GM12878 (cell line): Measurements from ENCODE around the gene GRK6. TPM values are rescaled to one million over a fixed set of nuclear protein-coding genes. Genes with fewer than 3 reads are reported as not detected.

Source experiments
- ATAC-seq: fragments of 200-7000 bp; cut with Tn5 transposase; 3 replicates; pipeline ENCODE4 v1.9.1; 2020; ENCODE audit warnings: mild to moderate bottlenecking, moderate library complexity
- BruUV-seq: library from RNA; stranded (reverse); fragments of 400-500 nt; replicated peaks from 2 replicates; lab custom pipeline; 2021; lab: Mats Ljungman, UMichigan
- CTCF ChIA-PET: fragments of 300-600 bp; sonication (Branson Sonifier 250); formaldehyde crosslinking; extraction: SDS; loops from one replicate; lab custom pipeline; 2021; ENCODE audit warnings: inconsistent platforms; lab: Yijun Ruan, JAX
- POLR2A ChIA-PET: fragments of 350-600 bp; formaldehyde crosslinking; extraction: SDS; loops from one replicate; lab custom pipeline; 2021; ENCODE audit warnings: inconsistent platforms; lab: Charles Lee
- RAD21 ChIA-PET: fragments of 300-600 bp; sonication (Branson Sonifier 250); formaldehyde crosslinking; loops from one replicate; lab custom pipeline; 2023; ENCODE audit warnings: antibody characterized with exemption; ENCODE audit not compliant: unreplicated experiment; lab: Charles Lee
- SMC1A ChIA-PET: fragments of 300-600 bp; sonication (Branson Sonifier 250); formaldehyde crosslinking; loops from one replicate; lab custom pipeline; 2023; ENCODE audit not compliant: unreplicated experiment, uncharacterized antibody; lab: Charles Lee
- DNase-seq: peaks from one replicate; pipeline ENCODE4 v3.0.0-alpha.2; 2011; ENCODE audit warnings: low read depth, low spot score
- FAIRE-seq: peaks from 3 replicates; lab custom pipeline; 2011; peaks lifted over from hg19 to GRCh38; lab: Jason Lieb, UNC
- H2AFZ ChIP-seq: 2 replicates; pipeline ENCODE4 v1.6.0; 2011; ENCODE audit warnings: low read depth, low read length, control low read depth; ENCODE audit not compliant: control insufficient read depth
- H3K27ac ChIP-seq: 2 replicates; pipeline ENCODE4 v1.5.1; 2011; ENCODE audit warnings: control low read depth; ENCODE audit not compliant: control insufficient read depth, insufficient read depth
- H3K27me3 ChIP-seq, 2 experiments: replicated peaks in 1 of 2; 2 replicates each; pipeline versions ENCODE4 v1.6.0 to v1.6.1; 2011; ENCODE audit warnings: low read length in 1 of 2; ENCODE audit not compliant: control insufficient read depth in 2 of 2, insufficient read depth in 2 of 2
- H3K36me3 ChIP-seq, 2 experiments: 2 replicates each; pipeline ENCODE4 v1.5.1; 2011; ENCODE audit warnings: low read length in 1 of 2; ENCODE audit not compliant: control insufficient read depth in 2 of 2, insufficient read depth in 2 of 2
- H3K4me1 ChIP-seq: 2 replicates; pipeline ENCODE4 v1.6.1; 2011; ENCODE audit warnings: mild to moderate bottlenecking, low read length, moderate library complexity, mixed read lengths; ENCODE audit not compliant: control insufficient read depth, insufficient read depth
- H3K4me2 ChIP-seq: 2 replicates; pipeline ENCODE4 v1.6.0; 2011; ENCODE audit warnings: control low read depth; ENCODE audit not compliant: control insufficient read depth, insufficient read depth
- H3K4me3 ChIP-seq: fragments of 200-600 bp; sonication (generic); 2 replicates; pipeline ENCODE4 v1.5.1; 2016
- H3K79me2 ChIP-seq: 2 replicates; pipeline ENCODE4 v1.6.0; 2011; ENCODE audit warnings: low read length; ENCODE audit not compliant: control insufficient read depth, insufficient read depth
- H3K9ac ChIP-seq: 2 replicates; pipeline ENCODE4 v1.8.0; 2011; ENCODE audit warnings: low read length, control low read depth, mixed read lengths; ENCODE audit not compliant: control insufficient read depth, insufficient read depth
- H3K9me3 ChIP-seq: replicated peaks from 3 replicates; pipeline ENCODE4 v1.5.1; 2011; ENCODE audit warnings: mild to moderate bottlenecking, low read length; ENCODE audit not compliant: control insufficient read depth, insufficient read depth
- H4K20me1 ChIP-seq: 2 replicates; pipeline ENCODE4 v1.6.0; 2011; ENCODE audit not compliant: control insufficient read depth, insufficient read depth
- CBX5 ChIP-seq: sonication (generic); IDR thresholded peaks from 2 replicates; pipeline ENCODE4 v1.6.1; 2016; ENCODE audit warnings: low read depth, moderate library complexity, mild to moderate bottlenecking, inconsistent platforms
- CREM ChIP-seq: IDR thresholded peaks from 2 replicates; pipeline ENCODE4 v1.6.1; 2014; ENCODE audit warnings: antibody characterized with exemption, low read depth
- DPF2 ChIP-seq: fragments of 450-650 bp; IDR thresholded peaks from 2 replicates; pipeline ENCODE4 v1.6.1; 2017; ENCODE audit warnings: mild to moderate bottlenecking
- GABPA ChIP-seq: IDR thresholded peaks from 2 replicates; pipeline ENCODE4 v1.6.1; 2014; ENCODE audit warnings: antibody characterized with exemption, low read depth, mild to moderate bottlenecking, inconsistent platforms
- HDAC6 ChIP-seq: fragments of 200-600 bp; sonication (generic); IDR thresholded peaks from one replicate; pipeline ENCODE4 v1.8.0; 2017; ENCODE audit warnings: antibody characterized with exemption; ENCODE audit not compliant: unreplicated experiment
- MXI1 ChIP-seq: fragments of 150-350 bp; IDR thresholded peaks from 2 replicates; pipeline ENCODE4 v1.6.1; 2011; ENCODE audit warnings: low read depth, mild to moderate bottlenecking, inconsistent platforms, low read length, improper control_type of control experiment
- PML ChIP-seq: IDR thresholded peaks from 2 replicates; pipeline ENCODE4 v1.6.1; 2012; ENCODE audit warnings: low read length, inconsistent platforms
- RELA ChIP-seq: fragments of 450-650 bp; IDR thresholded peaks from 2 replicates; pipeline ENCODE4 v1.8.0; 2014; ENCODE audit warnings: borderline replicate concordance; ENCODE audit not compliant: partially characterized antibody
- RFX5 ChIP-seq: IDR thresholded peaks from 2 replicates; pipeline ENCODE4 v1.6.1; 2011; ENCODE audit warnings: low read depth, low read length, improper control_type of control experiment
- RUNX3 ChIP-seq: IDR thresholded peaks from 2 replicates; pipeline ENCODE4 v1.6.1; 2012; ENCODE audit warnings: low read length, inconsistent platforms
- SIN3A ChIP-seq: IDR thresholded peaks from 2 replicates; pipeline ENCODE4 v1.6.1; 2012; ENCODE audit warnings: low read depth, low read length, improper control_type of control experiment
- SIX5 ChIP-seq: IDR thresholded peaks from 2 replicates; pipeline ENCODE4 v1.6.1; 2011; ENCODE audit warnings: mild to moderate bottlenecking, low read depth, low read length, moderate library complexity; ENCODE audit not compliant: severe bottlenecking
- SMARCA5 ChIP-seq: fragments of 450-650 bp; IDR thresholded peaks from 2 replicates; pipeline ENCODE4 v1.6.1; 2017; ENCODE audit warnings: mild to moderate bottlenecking
- SREBF1 ChIP-seq: IDR thresholded peaks from 2 replicates; pipeline ENCODE4 v1.6.1; 2012; ENCODE audit warnings: mild to moderate bottlenecking, low read length
- SUPT20H ChIP-seq: IDR thresholded peaks from 2 replicates; pipeline ENCODE4 v1.6.1; 2011; ENCODE audit warnings: low read depth, mild to moderate bottlenecking, low read length, moderate library complexity, borderline replicate concordance; ENCODE audit not compliant: control insufficient read depth
- TAF1 ChIP-seq: IDR thresholded peaks from 2 replicates; pipeline ENCODE4 v1.6.1; 2011; ENCODE audit warnings: mild to moderate bottlenecking, low read depth, low read length, borderline replicate concordance
- TCF12 ChIP-seq: IDR thresholded peaks from 2 replicates; pipeline ENCODE4 v1.6.1; 2011; ENCODE audit warnings: low read depth, mild to moderate bottlenecking, low read length
- ZNF274 ChIP-seq: IDR thresholded peaks from one replicate; pipeline ENCODE4 v1.8.0; 2011; ENCODE audit not compliant: insufficient read length, insufficient read depth
- ZSCAN29 ChIP-seq: fragments of 450-650 bp; IDR thresholded peaks from 2 replicates; pipeline ENCODE4 v1.6.1; 2017; ENCODE audit warnings: mild to moderate bottlenecking, moderate library complexity
- WGBS: methylation state at CpG from one replicate; pipeline ENCODE4 v1.1.6; 2016; ENCODE audit warnings: low lambda C conversion rate; ENCODE audit not compliant: insufficient replicate concordance, insufficient coverage; ENCODE audit errors: missing lambda C conversion rate; 5-methylcytosine and 5-hydroxymethylcytosine counted together
- in situ Hi-C: fragments of 300-500 bp; cut with MboI; formaldehyde crosslinking; loops from 9 replicates; pipeline ENCODE4 v1.14.3; 2018; ENCODE audit warnings: mixed read lengths
- intact Hi-C: fragments of 100-400 bp; cut with micrococcal nuclease; formaldehyde crosslinking; loops from one replicate; pipeline ENCODE4 v1.14.2; 2022; ENCODE audit not compliant: unreplicated experiment
- polyA plus RNA-seq, 11 experiments: library from polyadenylated mRNA; depleted of rRNA in 4 of 11; unstranded in 6 of 11; stranded (reverse) in 5 of 11; fragments of >200 nt; fragmentation: Nextera tagmentation in 4 of 11; fragmentation: Illumina TruSeq in 1 of 11; extraction: Ambion mirVana in 4 of 11; extraction: Trizol in 1 of 11; gene quantifications; 1 replicate in 1 of 11; 2 replicates in 10 of 11; pipeline versions ENCODE4 v1.2.1 to v1.2.3, GENCODE V29; 2011 to 2016; ENCODE audit warnings: inconsistent platforms in 2 of 11, missing spikeins in 2 of 11, low read depth in 1 of 11
- total RNA-seq, 4 experiments: library from RNA; depleted of rRNA in 3 of 4; stranded (reverse); fragments of >200 nt in 3 of 4; fragmentation: Illumina TruSeq in 1 of 4; extraction: Trizol in 1 of 4; gene quantifications; 2 replicates each; pipeline versions ENCODE4 v1.2.1 to v1.2.3, GENCODE V29; 2013 to 2021
- TF ChIP-seq, protein P1 (sequence below): fragments of 450-650 bp; IDR thresholded peaks from 2 replicates; pipeline ENCODE4 v1.6.1; 2016; ENCODE audit warnings: mild to moderate bottlenecking
- TF ChIP-seq, protein P2 (sequence below): IDR thresholded peaks from 2 replicates; pipeline ENCODE4 v1.6.1; 2011; ENCODE audit warnings: low read depth, low read length, improper control_type of control experiment, borderline replicate concordance
- TF ChIP-seq, protein P3 (sequence below), 3 experiments: IDR thresholded peaks in 2 of 3; conservative IDR thresholded peaks in 1 of 3; 2 replicates each; pipeline ENCODE4 v1.5.1; 2011; ENCODE audit warnings: low read depth in 3 of 3, low read length in 3 of 3, mild to moderate bottlenecking in 3 of 3, control low read depth in 2 of 3, moderate library complexity in 2 of 3, inconsistent platforms in 1 of 3, mixed read lengths in 1 of 3; ENCODE audit not compliant: control insufficient read depth in 2 of 3, insufficient read depth in 1 of 3; ENCODE audit errors: extremely low read depth in 1 of 3

The GRK6 gene
- total and polyA plus RNA-seq, 10 of the 15 experiments (the other 5 are each of a cell fraction or from before 2014, with no cell fraction given), result 0.79 to 124 (median 41.6) TPM

DNA sequence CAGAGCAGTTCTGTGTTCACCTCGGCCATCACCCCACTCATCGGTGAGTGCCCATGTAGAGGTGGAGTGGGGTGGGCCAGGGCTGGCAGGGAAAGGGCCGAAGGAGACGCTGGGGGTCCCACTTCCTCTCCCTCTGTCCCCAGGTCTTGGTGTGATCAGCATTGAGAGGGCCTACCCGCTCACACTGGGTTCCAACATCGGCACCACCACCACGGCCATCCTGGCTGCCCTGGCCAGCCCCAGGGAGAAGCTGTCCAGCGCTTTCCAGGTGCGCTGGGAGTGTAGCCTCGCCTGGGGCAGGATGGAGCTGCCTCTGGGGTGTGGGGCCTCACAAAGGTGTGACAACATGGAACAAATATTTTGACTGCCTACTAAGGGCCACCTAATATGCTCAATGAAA, 29.7 kb upstream of the GRK6 start (continued):
- TF ChIP-seq, protein P1, sequence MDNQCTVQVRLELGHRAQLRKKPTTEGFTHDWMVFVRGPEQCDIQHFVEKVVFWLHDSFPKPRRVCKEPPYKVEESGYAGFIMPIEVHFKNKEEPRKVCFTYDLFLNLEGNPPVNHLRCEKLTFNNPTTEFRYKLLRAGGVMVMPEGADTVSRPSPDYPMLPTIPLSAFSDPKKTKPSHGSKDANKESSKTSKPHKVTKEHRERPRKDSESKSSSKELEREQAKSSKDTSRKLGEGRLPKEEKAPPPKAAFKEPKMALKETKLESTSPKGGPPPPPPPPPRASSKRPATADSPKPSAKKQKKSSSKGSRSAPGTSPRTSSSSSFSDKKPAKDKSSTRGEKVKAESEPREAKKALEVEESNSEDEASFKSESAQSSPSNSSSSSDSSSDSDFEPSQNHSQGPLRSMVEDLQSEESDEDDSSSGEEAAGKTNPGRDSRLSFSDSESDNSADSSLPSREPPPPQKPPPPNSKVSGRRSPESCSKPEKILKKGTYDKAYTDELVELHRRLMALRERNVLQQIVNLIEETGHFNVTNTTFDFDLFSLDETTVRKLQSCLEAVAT, result no peak
- TF ChIP-seq SUPT20H (no peak), ZNF274 (no peak), PML (no peak), MXI1 (no peak), TCF12 (no peak), SREBF1 (no peak), ZSCAN29 (no peak), TAF1 (no peak)
- TF ChIP-seq, protein P2, sequence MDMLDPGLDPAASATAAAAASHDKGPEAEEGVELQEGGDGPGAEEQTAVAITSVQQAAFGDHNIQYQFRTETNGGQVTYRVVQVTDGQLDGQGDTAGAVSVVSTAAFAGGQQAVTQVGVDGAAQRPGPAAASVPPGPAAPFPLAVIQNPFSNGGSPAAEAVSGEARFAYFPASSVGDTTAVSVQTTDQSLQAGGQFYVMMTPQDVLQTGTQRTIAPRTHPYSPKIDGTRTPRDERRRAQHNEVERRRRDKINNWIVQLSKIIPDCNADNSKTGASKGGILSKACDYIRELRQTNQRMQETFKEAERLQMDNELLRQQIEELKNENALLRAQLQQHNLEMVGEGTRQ, result no peak
- TF ChIP-seq, all 136 proteins: peak for 0

DNA sequence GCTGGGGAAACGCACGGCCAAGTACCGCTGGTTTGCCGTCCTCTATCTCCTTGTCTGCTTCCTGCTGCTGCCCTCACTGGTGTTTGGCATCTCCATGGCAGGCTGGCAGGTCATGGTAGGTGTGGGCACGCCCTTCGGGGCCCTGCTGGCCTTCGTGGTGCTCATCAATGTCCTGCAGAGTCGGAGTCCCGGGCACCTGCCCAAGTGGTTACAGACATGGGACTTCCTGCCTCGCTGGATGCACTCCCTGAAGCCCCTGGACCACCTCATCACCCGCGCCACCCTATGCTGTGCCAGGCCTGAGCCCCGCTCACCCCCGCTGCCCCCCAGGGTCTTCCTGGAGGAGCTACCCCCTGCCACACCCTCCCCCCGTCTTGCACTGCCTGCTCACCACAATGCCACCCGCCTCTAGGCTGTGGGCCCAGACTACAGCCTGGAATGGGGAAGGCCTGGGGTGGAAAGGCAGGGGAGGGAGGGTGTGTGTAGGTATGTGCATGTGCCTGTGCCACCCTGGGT, 28.5 kb upstream of the GRK6 start:
- in situ Hi-C loops (loop anchor here (25.0 kb wide), 1 partner anchor 1361 kb away; no protein-coding TSS in a partner anchor), intact Hi-C loops (no loop called here)
- POLR2A ChIA-PET, result no interaction called here
- 48% methylated on average over 13 of the region's 16 CpGs for WGBS
- H3K9me3 ChIP-seq, result no peaks in the 10 kb centered on the region
- no peak overlapping the region for H3K4me2 ChIP-seq
- H3K9ac ChIP-seq, result no peak overlapping the region
- SMC1A ChIA-PET, result interaction anchor here (1.1 kb wide), 1 partner anchor 79 kb away, joined by 3 read pairs; no protein-coding TSS in a partner anchor
- ATAC-seq (no peak), DNase-seq (no peak), FAIRE-seq (no peak)
- no peak overlapping the region for H2AFZ ChIP-seq
- no peaks in the 10 kb centered on the region for H3K36me3 ChIP-seq
- H4K20me1 ChIP-seq, result no peaks in the 10 kb centered on the region
- H3K4me3 ChIP-seq, result no peak overlapping the region
- H3K4me1 ChIP-seq, result peaks cover 6% of the 10 kb centered on the region
- no peaks in the 10 kb centered on the region for H3K27me3 ChIP-seq
- no peak overlapping the region for H3K27ac ChIP-seq
- RAD21 ChIA-PET, result interaction anchor here (0.9 kb wide), 1 partner anchor 56 kb away, joined by 3 read pairs; no protein-coding TSS in a partner anchor
- H3K79me2 ChIP-seq, result no peaks in the 10 kb centered on the region
- no TSS peak for BruUV-seq
- CTCF ChIA-PET, result no interaction called here
- no peak for TF ChIP-seq SMARCA5
- no peak for TF ChIP-seq GABPA
- TF ChIP-seq RFX5, result no peak
- no peak for TF ChIP-seq CBX5
- TF ChIP-seq, protein P3, sequence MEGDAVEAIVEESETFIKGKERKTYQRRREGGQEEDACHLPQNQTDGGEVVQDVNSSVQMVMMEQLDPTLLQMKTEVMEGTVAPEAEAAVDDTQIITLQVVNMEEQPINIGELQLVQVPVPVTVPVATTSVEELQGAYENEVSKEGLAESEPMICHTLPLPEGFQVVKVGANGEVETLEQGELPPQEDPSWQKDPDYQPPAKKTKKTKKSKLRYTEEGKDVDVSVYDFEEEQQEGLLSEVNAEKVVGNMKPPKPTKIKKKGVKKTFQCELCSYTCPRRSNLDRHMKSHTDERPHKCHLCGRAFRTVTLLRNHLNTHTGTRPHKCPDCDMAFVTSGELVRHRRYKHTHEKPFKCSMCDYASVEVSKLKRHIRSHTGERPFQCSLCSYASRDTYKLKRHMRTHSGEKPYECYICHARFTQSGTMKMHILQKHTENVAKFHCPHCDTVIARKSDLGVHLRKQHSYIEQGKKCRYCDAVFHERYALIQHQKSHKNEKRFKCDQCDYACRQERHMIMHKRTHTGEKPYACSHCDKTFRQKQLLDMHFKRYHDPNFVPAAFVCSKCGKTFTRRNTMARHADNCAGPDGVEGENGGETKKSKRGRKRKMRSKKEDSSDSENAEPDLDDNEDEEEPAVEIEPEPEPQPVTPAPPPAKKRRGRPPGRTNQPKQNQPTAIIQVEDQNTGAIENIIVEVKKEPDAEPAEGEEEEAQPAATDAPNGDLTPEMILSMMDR (IDR thresholded peaks at IDR 0.05 in 2 of 3, conservative IDR thresholded peaks at IDR 0.05 in 1 of 3; ENCODE audit: control insufficient read depth in 2 of 3, extremely low read depth in 1 of 3, insufficient read depth in 1 of 3, low read depth in 3 of 3, low read length in 3 of 3), result no peak
- no peak for TF ChIP-seq DPF2
- no peak for TF ChIP-seq CREM
- no peak for TF ChIP-seq RUNX3
- no peak for TF ChIP-seq SIN3A
- no peak for TF ChIP-seq SIX5
- no peak for TF ChIP-seq HDAC6
- TF ChIP-seq RELA, result no peak
